Measurements from ENCODE around the gene MOK. TPM values are rescaled to one million over a fixed set of nuclear protein-coding genes. Genes with fewer than 3 reads are reported as not detected.

MOK gene
- total RNA-seq, 1 experiment from 2014 or later: 98.9 TPM

DNA sequence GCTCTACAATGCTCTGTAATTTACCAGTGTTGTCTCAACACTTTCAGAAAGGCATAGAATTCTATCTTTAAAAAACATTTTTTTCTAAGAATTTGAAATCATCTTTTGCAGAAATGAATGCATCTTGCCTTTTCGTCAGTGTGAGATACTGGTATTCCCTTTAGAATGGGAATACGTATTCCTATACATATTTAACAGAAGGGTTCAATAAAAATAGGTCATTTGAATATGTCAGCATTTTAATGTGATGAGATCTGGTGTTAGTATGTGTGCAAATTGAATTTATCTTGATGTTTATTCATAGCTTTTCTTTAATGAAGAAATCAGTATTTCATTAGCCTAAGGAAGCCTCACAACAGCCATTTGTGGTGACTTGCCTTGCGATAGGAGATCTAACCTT, 121.1 kb downstream of the MOK start:
- DNase-seq (ENCODE audit: low read depth, low spot score): no peak
- in situ Hi-C loops (cut with HindIII; ENCODE audit: low pct_unique_long_range_greater_than_20kb, low sequenced_read_pairs): loop anchor here (5.0 kb wide), 1 partner anchor 87 kb away; no protein-coding TSS in a partner anchor

DNA sequence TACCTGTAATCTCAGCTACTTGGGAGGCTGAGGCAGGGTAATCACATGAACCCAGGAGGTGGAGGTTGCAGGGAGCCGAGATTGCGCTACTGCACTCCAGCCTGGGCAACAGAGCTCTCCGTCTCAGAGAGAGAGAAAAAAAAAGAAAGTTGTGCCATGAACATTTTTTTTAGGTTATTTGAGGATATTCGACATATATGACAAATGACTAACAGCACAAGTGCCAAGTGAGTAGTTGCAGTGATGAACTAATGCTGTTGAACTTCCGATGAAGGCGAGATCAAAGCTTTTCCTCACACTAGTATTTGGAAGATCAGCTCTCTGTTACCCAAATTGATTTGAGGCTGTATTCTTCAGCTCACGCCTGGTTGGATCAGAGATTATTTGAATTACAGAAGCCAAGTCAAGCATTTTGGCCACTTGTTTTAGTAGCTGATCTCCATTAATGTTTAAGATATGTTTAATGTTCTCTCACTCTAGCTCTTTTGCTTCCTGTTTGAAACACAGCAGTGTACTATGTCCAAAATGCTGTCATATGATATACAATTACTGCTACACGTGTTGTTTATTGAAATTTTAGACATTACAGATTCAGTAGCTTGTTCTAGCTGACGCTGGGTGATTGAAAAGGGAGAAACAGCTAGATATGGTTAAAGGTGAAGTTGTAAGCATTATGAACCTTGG, 121.9 kb downstream of the MOK start:
- DNase-seq (ENCODE audit: low read depth, low spot score): no peak

DNA sequence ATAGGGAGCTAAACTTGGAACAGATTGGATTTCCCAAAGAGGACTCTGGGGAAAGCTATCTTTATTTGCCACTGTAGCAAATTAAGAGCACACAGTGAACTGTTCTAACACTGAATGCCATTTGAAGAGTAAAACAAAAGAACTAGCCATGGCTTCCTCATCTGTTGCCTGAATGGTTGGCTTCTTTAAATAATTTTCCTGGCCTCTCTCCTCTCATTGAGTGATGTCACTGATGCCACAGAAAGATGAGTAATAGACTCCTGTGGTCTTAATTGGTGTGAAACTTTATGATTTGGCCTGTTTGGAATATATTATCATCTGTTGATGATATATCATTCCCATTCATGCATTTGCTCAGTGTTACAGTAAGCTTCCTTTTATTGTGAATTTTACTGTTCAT, 122.8 kb downstream of the MOK start:
- in situ Hi-C loops (cut with HindIII; ENCODE audit: low pct_unique_long_range_greater_than_20kb, low sequenced_read_pairs): loop anchor here (5.0 kb wide), 1 partner anchor 85 kb away; no protein-coding TSS in a partner anchor
- DNase-seq (ENCODE audit: low read depth, low spot score): peak; percentile 90

More for the DNA sequence above, 121.9 kb downstream of the MOK start:
- in situ Hi-C loops (cut with HindIII; ENCODE audit: low pct_unique_long_range_greater_than_20kb, low sequenced_read_pairs): loop anchor here (5.0 kb wide), 1 partner anchor 86 kb away; no protein-coding TSS in a partner anchor

DNA sequence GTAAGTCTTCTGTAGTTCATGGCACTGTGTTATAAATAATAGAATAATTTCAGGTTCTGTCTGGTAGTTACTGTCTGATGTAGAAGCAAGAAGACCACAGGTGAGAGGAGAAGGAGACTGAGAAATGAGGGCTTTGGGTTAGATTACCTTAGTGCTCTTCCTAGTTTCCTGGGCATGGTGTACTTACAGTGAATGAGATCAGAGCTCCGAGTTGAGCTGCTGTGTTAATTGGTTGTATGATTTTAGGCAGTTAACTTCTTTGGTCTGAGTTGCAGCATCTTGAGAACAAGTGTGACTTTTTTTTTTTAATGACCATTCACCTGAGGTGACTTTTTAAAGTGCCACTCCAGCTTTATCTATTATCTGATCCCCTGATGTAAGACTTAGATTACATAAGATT, 123.8 kb downstream of the MOK start:
- DNase-seq (ENCODE audit: low read depth, low spot score): no peak
- in situ Hi-C loops (cut with HindIII; ENCODE audit: low pct_unique_long_range_greater_than_20kb, low sequenced_read_pairs): loop anchor here (5.0 kb wide), 1 partner anchor 84 kb away; no protein-coding TSS in a partner anchor

DNA sequence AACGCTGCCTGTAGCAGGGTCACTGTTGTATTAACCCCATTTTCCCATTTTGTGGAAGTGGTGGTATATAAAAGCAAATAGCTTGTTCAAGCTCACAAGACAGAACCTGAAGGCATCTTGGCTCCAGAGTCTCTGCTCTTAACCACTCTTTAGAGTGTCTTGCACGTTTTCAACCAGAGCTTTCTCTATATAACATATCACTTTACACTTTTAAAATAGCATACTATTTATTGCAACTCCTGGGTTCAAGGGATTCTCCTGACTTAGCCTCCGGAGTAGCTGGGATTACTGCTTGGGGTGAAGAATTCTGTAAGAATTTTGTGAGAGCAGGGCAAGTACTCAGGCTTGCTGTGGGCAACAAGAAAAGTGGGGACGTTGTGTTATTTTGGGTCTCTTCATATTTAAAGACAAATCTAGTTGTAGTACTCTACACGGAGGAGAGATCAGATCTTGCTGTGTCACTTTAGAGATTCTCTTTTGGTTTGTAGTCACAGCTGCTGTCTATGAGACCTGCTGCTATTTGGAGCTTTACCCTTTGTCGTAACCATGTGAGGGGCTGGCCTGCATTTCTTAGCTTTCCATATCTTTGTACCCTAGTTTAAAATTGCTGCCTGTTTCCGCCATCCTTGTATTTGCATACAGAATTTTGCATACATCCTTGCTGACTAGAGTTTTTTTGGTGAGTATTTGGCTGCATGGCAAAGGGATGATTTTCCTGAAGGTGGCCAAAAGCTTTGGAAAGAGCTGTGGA, 124.5 kb downstream of the MOK start:
- no peak for DNase-seq (ENCODE audit: low read depth, low spot score)
- in situ Hi-C loops (cut with HindIII; ENCODE audit: low pct_unique_long_range_greater_than_20kb, low sequenced_read_pairs): loop anchor here (5.0 kb wide), 1 partner anchor 83 kb away; no protein-coding TSS in a partner anchor

Other genes with a start within 250 kb of the MOK start
- gene HSP90AA1, start 218.1 kb downstream of the MOK start, total RNA-seq (2014; rRNA removed; shearing (Covaris generic)): 517 and 531 TPM in 2 replicates
- 17.5 and 22.1 TPM in 2 replicates for gene WDR20, start 165.3 kb downstream of the MOK start, total RNA-seq (2014; rRNA removed; shearing (Covaris generic))
- 11.4 and 12.6 TPM in 2 replicates for gene ZNF839, start 14.6 kb upstream of the MOK start, total RNA-seq (2014; rRNA removed; shearing (Covaris generic))
- 127 and 133 TPM in 2 replicates for gene CINP, start 57.7 kb upstream of the MOK start, total RNA-seq (2014; rRNA removed; shearing (Covaris generic))
- gene TECPR2, start 57.8 kb upstream of the MOK start, total RNA-seq (2014; rRNA removed; shearing (Covaris generic)): 20.8 and 22.7 TPM in 2 replicates
- 39.7 and 47.9 TPM in 2 replicates for gene ANKRD9, start 204.6 kb upstream of the MOK start, total RNA-seq (2014; rRNA removed; shearing (Covaris generic))